ENCODE measurements around the gene POLR3GL.

Gene POLR3GL

GRCh38 chr1:145952903-145953302, 11.6 kb upstream of the POLR3GL start:
- DNase-seq = no peak

GRCh38 chr1:145953861-145954260, 10.6 kb upstream of the POLR3GL start:
- DNase-seq = no peak

GRCh38 chr1:145955436-145955835, 9.1 kb upstream of the POLR3GL start:
- no peak for DNase-seq

- no peak for DNase-seq
These were observed 8.1 kb upstream of the POLR3GL start for GRCh38 chr1:145956361-145956760.

- DNase-seq = no peak
These were observed 7.6 kb upstream of the POLR3GL start for GRCh38 chr1:145956781-145957442.

GRCh38 chr1:145957443-145958319, 6.8 kb upstream of the POLR3GL start, which contains the start of gene LIX1L:
Gene LIX1L, minus strand, starts transcription at chr1:145958017. Its CDS starts 90 bp downstream, at chr1:145957927.
- DNase-seq = peak; percentile 99

GRCh38 chr1:145958734-145959133, 5.8 kb upstream of the POLR3GL start:
- DNase-seq = no peak

GRCh38 chr1:145959333-145959732, 5.2 kb upstream of the POLR3GL start:
- no peak for DNase-seq

- DNase-seq = no peak
These were observed 4.5 kb upstream of the POLR3GL start for GRCh38 chr1:145959957-145960467.

- peak; percentile 86 for DNase-seq
These were observed 3.9 kb upstream of the POLR3GL start for GRCh38 chr1:145960468-145961108.

- DNase-seq = no peak
These were observed 3.4 kb upstream of the POLR3GL start for GRCh38 chr1:145961109-145961424.

- no peak for DNase-seq
These were observed 2.9 kb upstream of the POLR3GL start for GRCh38 chr1:145961425-145962156.

GRCh38 chr1:145962157-145963102, 2.1 kb upstream of the POLR3GL start:
- no peak for DNase-seq

- DNase-seq = peak; percentile 64
These were observed 1.0 kb upstream of the POLR3GL start for GRCh38 chr1:145963265-145964019.

- no peak for DNase-seq
These were observed 742 bp downstream of the POLR3GL start for GRCh38 chr1:145965119-145965744.

GRCh38 chr1:145967288-145967687, 2.8 kb downstream of the POLR3GL start:
- DNase-seq = no peak

GRCh38 chr1:145972580-145972979, 8.1 kb downstream of the POLR3GL start:
- no peak for DNase-seq

GRCh38 chr1:145974721-145975120, 10.2 kb downstream of the POLR3GL start:
- no peak for DNase-seq

GRCh38 chr1:145975216-145975615, 10.7 kb downstream of the POLR3GL start:
- DNase-seq = no peak

- DNase-seq = no peak
These were observed 12.5 kb downstream of the POLR3GL start for GRCh38 chr1:145977016-145977415.

All from OCI-M1 (cell line).